Kidney (tissue), 14 donors: ENCODE measurements around the gene TMEM179B. TPM values are rescaled to one million over a fixed set of nuclear protein-coding genes. Genes with fewer than 3 reads are reported as not detected.

Experiments used
- DNase-seq, 5 donors: peaks; one replicate each; pipeline ENCODE4 v3.0.0-alpha.2; 2013 to 2020
- FAIRE-seq: peaks from 2 replicates; lab custom pipeline; 2012; peaks lifted over from hg19 to GRCh38; lab: Jason Lieb, UNC
- H3K27ac ChIP-seq, 2 donors: one replicate each; pipeline ENCODE4 v1.7.0; 2013; ENCODE audit warnings: low read depth in 2 of 2, low read length in 2 of 2, inconsistent platforms in 1 of 2
- H3K27me3 ChIP-seq: one replicate; pipeline ENCODE4 v1.7.1; 2013; ENCODE audit warnings: low read length, inconsistent platforms; ENCODE audit not compliant: control insufficient read depth, insufficient read depth
- H3K36me3 ChIP-seq, 3 donors: one replicate each; pipeline versions ENCODE4 v1.7.0 to v1.7.1; 2013; ENCODE audit warnings: low read length in 3 of 3, control low read depth in 1 of 3, inconsistent platforms in 1 of 3; ENCODE audit not compliant: insufficient read depth in 3 of 3, control insufficient read depth in 2 of 3
- H3K4me1 ChIP-seq, 3 donors: one replicate each; pipeline versions ENCODE4 v1.7.0 to v1.7.1; 2013; ENCODE audit warnings: low read length in 3 of 3, inconsistent platforms in 1 of 3, low read depth in 1 of 3; ENCODE audit not compliant: control insufficient read depth in 2 of 3, insufficient read depth in 2 of 3
- H3K4me3 ChIP-seq, 3 donors: one replicate each; pipeline versions ENCODE4 v1.7.0 to v1.8.1; 2013; ENCODE audit warnings: low read length in 3 of 3, control low read depth in 1 of 3, inconsistent platforms in 1 of 3
- H3K9ac ChIP-seq, 3 donors: one replicate each; pipeline versions ENCODE4 v1.7.0 to v1.7.1; 2013; ENCODE audit warnings: low read length in 3 of 3, control low read depth in 1 of 3, inconsistent platforms in 1 of 3
- H3K9me3 ChIP-seq, 3 donors: one replicate each; pipeline versions ENCODE4 v1.7.0 to v1.7.1; 2013; ENCODE audit warnings: low read length in 3 of 3, control low read depth in 1 of 3, inconsistent platforms in 1 of 3; ENCODE audit not compliant: control insufficient read depth in 2 of 3, insufficient read depth in 1 of 3
- CTCF ChIP-seq: IDR thresholded peaks from 3 replicates; pipeline ENCODE4 v1.5.1; 2012; ENCODE audit warnings: mild to moderate bottlenecking, moderate library complexity, borderline replicate concordance; ENCODE audit not compliant: insufficient read depth; ENCODE audit errors: extremely low read depth
- intact Hi-C: fragments of 100-400 bp; cut with DNase I; formaldehyde crosslinking; loops from one replicate; pipeline ENCODE4 v1.11.1; 2022
- polyA plus RNA-seq: library from polyadenylated mRNA; stranded (reverse); fragments of 350-450 nt; fragmentation: Illumina TruSeq; extraction: RNeasy Lipid Tissue Mini Kit (QIAGEN cat#74804); gene quantifications from one replicate; pipeline ENCODE4 v1.2.3, GENCODE V29; 2014; ENCODE audit warnings: low read depth, low replicate concordance; ENCODE audit not compliant: insufficient read depth
- total RNA-seq: library from RNA; stranded (reverse); fragmentation: NEBNext Ultra II Directional; extraction: Animal tissue kit (Norgen Biotek cat#: 25700); gene quantifications from one replicate; pipeline ENCODE4 v1.2.1, GENCODE V29; 2021
- donor health status: control.
- donor health status: control.
- donor health status: control.
- donor health status: control.
- donor health status: control.
- donor health status: DM: yes; HTN: yes; CAD: no.
- donor health status: Normal renal cell carcinoma (clear cell type).

Gene TMEM179B
- total and polyA plus RNA-seq, 2 donors from 2014 or later, result 57.1 to 105 TPM

GRCh38 chr11:62786318-62787004 is 741 bp upstream of the TMEM179B start:
- TF ChIP-seq CTCF, result peak; percentile 97
- peaks cover 4 to 21% (median 17%) of the 10 kb centered on the region in 3 donors for H3K4me1 ChIP-seq
- intact Hi-C loops, result loop anchor here (10.0 kb wide), 1 partner anchor 78 kb away; no protein-coding TSS in a partner anchor
- no peaks in the 10 kb centered on the region for H3K27me3 ChIP-seq
- no peak for FAIRE-seq
- H3K36me3 ChIP-seq, result peaks cover 0 to 15% (median 10%) of the 10 kb centered on the region in 3 donors
- H3K27ac ChIP-seq, result peak overlapping the region; percentile 92 to 93
- H3K4me3 ChIP-seq, result peak overlapping the region; percentile 54 to 100 (median 99)
- peak; percentile 92 to 97 (median 95) for DNase-seq
- H3K9me3 ChIP-seq, result no peaks in the 10 kb centered on the region
- H3K9ac ChIP-seq, result peak overlapping the region in 2 of 3 donors; percentile 68 to 78

GRCh38 chr11:62788991-62789390 is 1.8 kb downstream of the TMEM179B start:
- Histone ChIP-seq H3K27me3 (no peaks in the 10 kb centered on the region), H3K27ac (no peak overlapping the region), H3K4me1 (peaks cover 4 to 26% (median 24%) of the 10 kb centered on the region in 3 donors), H3K36me3 (peaks cover 0 to 18% (median 7%) of the 10 kb centered on the region in 3 donors), H3K4me3 (no peak overlapping the region), H3K9ac (peak overlapping the region in 2 of 3 donors; percentile 9 to 46), H3K9me3 (no peaks in the 10 kb centered on the region)
- intact Hi-C loops, result loop anchor here (10.0 kb wide), 1 partner anchor 76 kb away; no protein-coding TSS in a partner anchor
- FAIRE-seq, result no peak
- peak in 1 of 5 donors; percentile 39 for DNase-seq
- no peak for TF ChIP-seq CTCF

GRCh38 chr11:62789576-62789975 is 2.4 kb downstream of the TMEM179B start:
- Histone ChIP-seq H3K36me3 (peaks cover 2 to 23% (median 11%) of the 10 kb centered on the region in 3 donors), H3K9ac (no peak overlapping the region), H3K27ac (no peak overlapping the region), H3K27me3 (no peaks in the 10 kb centered on the region), H3K4me3 (no peak overlapping the region), H3K4me1 (peaks cover 4 to 26% (median 24%) of the 10 kb centered on the region in 3 donors), H3K9me3 (no peaks in the 10 kb centered on the region)
- TF ChIP-seq CTCF, result no peak
- DNase-seq (peak in 1 of 5 donors; percentile 32), FAIRE-seq (no peak)
- intact Hi-C loops, result loop anchor here (10.0 kb wide), 1 partner anchor 75 kb away; no protein-coding TSS in a partner anchor
